Activated CD4-positive, alpha-beta T cell treated with anti-CD3 and anti-CD28 coated beads, Interleukin-2, amount 10 ng/mL, durations not matched to agents 7 days and 5 days (primary cell): ENCODE data around the gene LY6G6D. TPM values are rescaled to one million over a fixed set of nuclear protein-coding genes. Genes with fewer than 3 reads are reported as not detected.

Experiments used
- CTCF ChIA-PET: fragments of 350-600 bp; sonication (Branson Sonifier 250); formaldehyde crosslinking; loops from one replicate; lab custom pipeline; 2021; ENCODE audit warnings: antibody characterized with exemption; lab: Charles Lee
- POLR2A ChIA-PET: fragments of 350-600 bp; sonication (Branson Sonifier 250); formaldehyde crosslinking; loops from one replicate; lab custom pipeline; 2021; ENCODE audit warnings: antibody characterized with exemption; lab: Charles Lee
- DNase-seq: peaks from one replicate; pipeline ENCODE4 v3.0.0-alpha.2; 2020
- H3K27ac Mint-ChIP-seq: one replicate; pipeline ENCODE4 v1.8.0; 2021; ENCODE audit warnings: mild to moderate bottlenecking, moderate library complexity, mixed read lengths
- H3K27me3 Mint-ChIP-seq: one replicate; pipeline ENCODE4 v1.8.0; 2021; ENCODE audit warnings: mixed read lengths
- H3K36me3 Mint-ChIP-seq: one replicate; pipeline ENCODE4 v1.8.0; 2021; ENCODE audit warnings: low read depth, mixed read lengths
- H3K4me1 Mint-ChIP-seq: one replicate; pipeline ENCODE4 v1.8.0; 2021; ENCODE audit warnings: mixed read lengths
- H3K4me3 Mint-ChIP-seq: one replicate; pipeline ENCODE4 v1.8.0; 2021; ENCODE audit warnings: mild to moderate bottlenecking, moderate library complexity, mixed read lengths
- H3K9me3 Mint-ChIP-seq: one replicate; pipeline ENCODE4 v1.8.0; 2021; ENCODE audit warnings: mixed read lengths
- total RNA-seq, 2 experiments: library from RNA; stranded (reverse); gene quantifications; one replicate each; pipeline ENCODE4 v1.2.3, GENCODE V29; 2021

Gene LY6G6D, protein sequence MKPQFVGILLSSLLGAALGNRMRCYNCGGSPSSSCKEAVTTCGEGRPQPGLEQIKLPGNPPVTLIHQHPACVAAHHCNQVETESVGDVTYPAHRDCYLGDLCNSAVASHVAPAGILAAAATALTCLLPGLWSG
- total RNA-seq, result not detected

GRCh38 chr6:31715022-31715958 is at the start of gene LY6G6D:
LY6G6D (plus strand) TSS chr6:31715348; CDS start chr6:31715356, 8 bp downstream.
- POLR2A ChIA-PET, result no interaction called here
- H3K27me3 Mint-ChIP-seq, result peaks cover 7% of the 10 kb centered on the region
- CTCF ChIA-PET, result interaction anchor here (0.9 to 2.6 kb wide), 7 partner anchors 7 to 223 kb away, joined by 3 to 13 read pairs (median 4); partner anchors contain the start of genes ABHD16A, LY6G6C and MPIG6B
- H3K4me3 Mint-ChIP-seq, result no peak within 1 kb of the TSS
- DNase-seq, result no peak
- H3K9me3 Mint-ChIP-seq, result no peaks in the 10 kb centered on the region
- H3K36me3 Mint-ChIP-seq, result no peaks in the 10 kb centered on the region
- peaks cover 28% of the 10 kb centered on the region for H3K4me1 Mint-ChIP-seq
- H3K27ac Mint-ChIP-seq, result no peak within 1 kb of the TSS

- CTCF ChIA-PET, result interaction anchor here (0.9 to 2.1 kb wide), 6 partner anchors 10 to 85 kb away, joined by 3 to 8 read pairs (median 3); partner anchors contain the start of genes APOM and LY6G5C
- Mint-ChIP-seq H3K27me3 (no peaks in the 10 kb centered on the region), H3K4me3 (peak within 1 kb of the TSS; percentile 87), H3K27ac (peak within 1 kb of the TSS; percentile 94), H3K36me3 (peaks cover 73% of the 10 kb centered on the region), H3K9me3 (no peaks in the 10 kb centered on the region), H3K4me1 (peaks cover 63% of the 10 kb centered on the region)
- POLR2A ChIA-PET, result interaction anchor here (0.7 kb wide), 1 partner anchor 138 kb away, joined by 3 read pairs; no protein-coding TSS in a partner anchor
- peak; percentile 99 for DNase-seq
These were observed 49.4 kb upstream of the LY6G6D start, which contains the start of gene CSNK2B for GRCh38 chr6:31665501-31666336. CSNK2B (plus strand) TSS chr6:31666080; CDS start chr6:31666832, 752 bp downstream.

DNA sequence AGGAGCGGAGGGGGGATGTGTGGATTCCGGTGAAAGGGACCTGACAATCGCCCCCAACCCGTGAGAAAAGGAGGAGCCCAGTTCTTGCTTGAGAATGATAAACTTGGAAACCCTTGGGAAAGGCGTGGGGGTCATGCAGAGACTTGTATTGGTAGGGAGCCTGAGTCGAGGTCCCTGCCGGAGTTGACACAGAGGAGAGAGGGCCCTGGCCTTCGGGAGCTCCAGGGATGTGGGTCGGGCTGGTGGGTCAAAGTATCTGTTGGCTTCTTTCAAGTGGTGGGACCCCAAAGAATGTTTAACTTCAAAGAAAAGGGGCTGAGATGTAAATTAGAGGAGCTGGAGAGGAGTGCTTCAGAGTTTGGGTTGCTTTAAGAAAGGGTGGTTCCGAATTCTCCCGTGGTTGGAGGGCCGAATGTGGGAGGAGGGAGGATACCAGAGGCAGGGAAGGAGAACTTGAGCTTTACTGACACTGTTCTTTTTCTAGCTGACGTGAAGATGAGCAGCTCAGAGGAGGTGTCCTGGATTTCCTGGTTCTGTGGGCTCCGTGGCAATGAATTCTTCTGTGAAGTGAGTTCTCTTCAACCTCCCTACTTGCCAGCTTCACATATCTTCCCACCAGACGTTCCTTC is 48.7 kb upstream of the LY6G6D start:
- Mint-ChIP-seq H3K27ac (peak overlapping the region; percentile 94), H3K9me3 (no peaks in the 10 kb centered on the region), H3K36me3 (peaks cover 71% of the 10 kb centered on the region), H3K27me3 (no peaks in the 10 kb centered on the region), H3K4me1 (peaks cover 56% of the 10 kb centered on the region), H3K4me3 (peak overlapping the region; percentile 87)
- no peak for DNase-seq
- ChIA-PET POLR2A (interaction anchor here (0.7 kb wide), 1 partner anchor 112 kb away, joined by 3 read pairs; no protein-coding TSS in a partner anchor), CTCF (interaction anchor here (0.9 to 2.1 kb wide), 5 partner anchors 9 to 104 kb away, joined by 3 to 8 read pairs (median 3); partner anchors contain the start of genes APOM and LY6G5C)

- no peaks in the 10 kb centered on the region for H3K27me3 Mint-ChIP-seq
- H3K27ac Mint-ChIP-seq, result peak within 1 kb of the TSS; percentile 13
- no peak for DNase-seq
- no peak within 1 kb of the TSS for H3K4me3 Mint-ChIP-seq
- POLR2A ChIA-PET, result interaction anchor here (0.9 kb wide), 1 partner anchor 9 kb away, joined by 3 read pairs; the partner anchor contains the start of gene C6orf47
- H3K9me3 Mint-ChIP-seq, result no peaks in the 10 kb centered on the region
- peaks cover 31% of the 10 kb centered on the region for H3K4me1 Mint-ChIP-seq
- CTCF ChIA-PET, result interaction anchor here (0.6 to 1.2 kb wide), 3 partner anchors 11 to 100 kb away, joined by 3 to 4 read pairs (median 3); partner anchors contain the start of gene LY6G5C
- H3K36me3 Mint-ChIP-seq, result peaks cover 62% of the 10 kb centered on the region
These were observed 45.5 kb upstream of the LY6G6D start, which contains the start of gene LY6G5B for GRCh38 chr6:31669676-31670075. LY6G5B (plus strand) TSS chr6:31669976; CDS start chr6:31670951, 975 bp downstream.

- Mint-ChIP-seq H3K4me3 (no peak overlapping the region), H3K36me3 (peaks cover 19% of the 10 kb centered on the region), H3K27ac (no peak overlapping the region), H3K9me3 (no peaks in the 10 kb centered on the region), H3K27me3 (no peaks in the 10 kb centered on the region), H3K4me1 (peaks cover 30% of the 10 kb centered on the region)
- CTCF ChIA-PET, result interaction anchor here (2.0 kb wide), 1 partner anchor 10 kb away, joined by 7 read pairs; no protein-coding TSS in a partner anchor
- POLR2A ChIA-PET, result no interaction called here
- no peak for DNase-seq
These were observed 38.7 kb upstream of the LY6G6D start for GRCh38 chr6:31676322-31676903.

- Mint-ChIP-seq H3K27me3 (no peaks in the 10 kb centered on the region), H3K4me3 (no peak overlapping the region), H3K36me3 (peaks cover 14% of the 10 kb centered on the region), H3K9me3 (no peaks in the 10 kb centered on the region), H3K27ac (no peak overlapping the region), H3K4me1 (peaks cover 35% of the 10 kb centered on the region)
- CTCF ChIA-PET, result interaction anchor here (2.0 kb wide), 1 partner anchor 10 kb away, joined by 7 read pairs; no protein-coding TSS in a partner anchor
- POLR2A ChIA-PET, result interaction anchor here (0.5 kb wide), 1 partner anchor 121 kb away, joined by 6 read pairs; no protein-coding TSS in a partner anchor
- DNase-seq, result no peak
These were observed 38.2 kb upstream of the LY6G6D start for GRCh38 chr6:31676904-31677303.

- no peaks in the 10 kb centered on the region for H3K9me3 Mint-ChIP-seq
- H3K27ac Mint-ChIP-seq, result no peak overlapping the region
- ChIA-PET CTCF (interaction anchor here (0.8 to 2.0 kb wide), 2 partner anchors 11 to 152 kb away, joined by 4 to 7 read pairs; no protein-coding TSS in a partner anchor), POLR2A (no interaction called here)
- H3K27me3 Mint-ChIP-seq, result no peaks in the 10 kb centered on the region
- DNase-seq, result no peak
- no peak overlapping the region for H3K4me3 Mint-ChIP-seq
- H3K4me1 Mint-ChIP-seq, result peaks cover 40% of the 10 kb centered on the region
- H3K36me3 Mint-ChIP-seq, result peaks cover 6% of the 10 kb centered on the region
These were observed 37.2 kb upstream of the LY6G6D start for GRCh38 chr6:31677955-31678354.

GRCh38 chr6:31680226-31681134 is 34.7 kb upstream of the LY6G6D start, which contains the start of gene LY6G5C:
LY6G5C (minus strand) TSS chr6:31681067; CDS start chr6:31680373, 694 bp downstream.
- Mint-ChIP-seq H3K36me3 (no peaks in the 10 kb centered on the region), H3K27me3 (no peaks in the 10 kb centered on the region), H3K27ac (peak within 1 kb of the TSS; percentile 62), H3K4me1 (peaks cover 40% of the 10 kb centered on the region), H3K9me3 (no peaks in the 10 kb centered on the region), H3K4me3 (peak within 1 kb of the TSS; percentile 72)
- DNase-seq, result peak; percentile 66
- CTCF ChIA-PET, result interaction anchor here (0.6 to 1.8 kb wide), 12 partner anchors 10 to 424 kb away, joined by 3 to 8 read pairs (median 3); partner anchors contain the start of genes DDAH2 and NFKBIL1
- POLR2A ChIA-PET, result no interaction called here

DNA sequence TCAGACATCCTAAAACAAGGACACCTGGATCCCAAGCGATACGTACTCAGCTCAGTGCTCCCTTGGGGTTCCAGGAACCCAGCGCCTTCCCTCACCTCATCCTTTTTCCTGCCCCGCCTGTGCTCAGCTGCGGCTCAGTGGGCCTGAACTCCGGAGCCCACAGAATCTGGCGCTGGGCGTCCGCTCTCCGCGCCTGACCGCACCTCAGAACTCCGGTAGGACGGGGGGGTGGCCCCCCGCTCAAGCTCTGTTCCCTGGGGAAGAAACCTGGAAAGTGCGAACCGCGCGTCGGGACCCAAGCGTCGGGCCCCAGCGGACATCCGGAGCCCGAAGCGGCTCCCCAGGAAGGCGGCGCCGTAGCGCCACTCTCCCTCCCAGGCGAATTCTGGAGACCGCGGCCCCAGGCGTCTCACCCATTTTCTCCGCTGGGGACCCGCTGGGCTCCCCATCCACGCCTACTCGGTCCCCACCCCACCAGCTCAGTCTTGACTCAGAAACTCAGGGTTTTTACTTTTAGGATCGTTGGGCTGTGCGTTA is 33.9 kb upstream of the LY6G6D start:
- CTCF ChIA-PET, result interaction anchor here (0.6 to 1.8 kb wide), 10 partner anchors 10 to 423 kb away, joined by 3 to 8 read pairs (median 3); partner anchors contain the start of gene DDAH2
- POLR2A ChIA-PET, result no interaction called here
- H3K36me3 Mint-ChIP-seq, result peaks cover 6% of the 10 kb centered on the region
- H3K27ac Mint-ChIP-seq, result peak overlapping the region; percentile 62
- DNase-seq, result peak; percentile 41
- H3K9me3 Mint-ChIP-seq, result no peaks in the 10 kb centered on the region
- peak overlapping the region; percentile 72 for H3K4me3 Mint-ChIP-seq
- H3K4me1 Mint-ChIP-seq, result peaks cover 40% of the 10 kb centered on the region
- no peaks in the 10 kb centered on the region for H3K27me3 Mint-ChIP-seq

DNA sequence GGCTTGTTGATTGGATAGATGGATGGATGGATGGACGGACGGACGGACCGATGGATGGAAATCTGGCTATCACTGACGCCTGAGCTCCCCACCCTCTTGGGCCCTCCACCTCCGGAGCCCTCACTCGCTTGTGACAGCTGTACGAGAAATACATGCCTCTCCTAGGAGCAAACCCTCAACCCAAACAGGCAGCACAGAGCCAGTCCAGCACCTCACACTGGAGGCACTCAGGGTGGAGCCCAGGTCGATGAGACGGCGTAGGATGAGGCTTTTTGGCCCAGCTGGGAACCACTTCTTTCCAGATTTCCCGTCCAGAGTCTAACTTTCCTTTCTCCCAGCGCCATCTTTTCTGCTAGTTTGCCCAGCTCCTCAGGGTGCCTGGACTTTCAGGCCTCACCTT is 31.6 kb upstream of the LY6G6D start:
- ChIA-PET POLR2A (no interaction called here), CTCF (interaction anchor here (0.6 to 1.7 kb wide), 2 partner anchors 12 to 55 kb away, joined by 3 to 4 read pairs; no protein-coding TSS in a partner anchor)
- no peaks in the 10 kb centered on the region for H3K27me3 Mint-ChIP-seq
- H3K36me3 Mint-ChIP-seq, result peaks cover 23% of the 10 kb centered on the region
- DNase-seq, result no peak
- H3K4me3 Mint-ChIP-seq, result no peak overlapping the region
- H3K4me1 Mint-ChIP-seq, result peaks cover 32% of the 10 kb centered on the region
- no peak overlapping the region for H3K27ac Mint-ChIP-seq
- H3K9me3 Mint-ChIP-seq, result no peaks in the 10 kb centered on the region
